ENCODE results near the gene ADAMTS2.

ADAMTS2 gene

DNA sequence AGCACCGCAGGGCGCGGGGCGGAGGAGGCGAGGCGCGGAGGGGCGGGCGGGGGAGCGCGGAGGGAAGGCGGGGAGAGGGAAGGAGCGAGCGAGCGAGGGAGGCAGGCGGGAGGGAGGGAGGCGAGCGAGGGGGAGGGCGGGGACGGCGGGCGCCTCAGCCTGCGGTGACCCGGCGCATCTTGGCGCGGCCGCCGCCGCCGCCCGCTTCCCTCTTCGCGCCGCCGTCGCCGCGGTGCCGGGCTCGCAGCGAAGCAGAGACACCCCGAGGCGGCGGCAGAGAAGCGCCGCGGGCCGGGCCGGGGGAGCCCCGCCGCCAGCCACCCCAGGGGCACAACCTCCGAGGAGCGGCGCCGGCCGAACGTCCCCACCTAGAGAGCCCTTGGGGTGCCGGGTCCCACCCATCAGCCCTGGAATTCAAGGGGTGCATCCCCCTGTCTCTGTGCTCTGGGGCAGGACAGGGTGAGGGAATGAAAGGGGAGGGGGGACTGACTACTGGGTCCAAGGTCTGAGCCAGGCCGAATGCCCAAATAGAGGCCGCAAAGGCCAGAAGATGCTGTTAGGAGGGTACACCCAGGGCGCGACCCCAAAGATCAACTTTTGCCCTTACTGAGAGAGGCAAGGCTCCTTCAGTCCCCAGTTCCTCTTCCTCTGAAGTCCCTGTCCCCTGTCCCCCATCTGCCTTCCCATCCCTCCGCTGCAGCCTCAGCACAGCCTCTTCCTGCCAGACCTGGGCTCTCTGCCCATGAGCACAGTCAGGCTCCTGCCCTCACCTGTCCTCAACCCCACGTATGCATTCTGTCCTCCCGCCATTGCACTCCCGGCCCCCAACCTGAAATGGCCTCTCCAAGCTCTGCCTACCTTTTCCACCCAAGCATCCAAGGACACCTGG, at the start of gene ADAMTS2:
ADAMTS2 (minus strand) TSS at position 29 of the 889 bp plus-strand sequence. CDS start 133 bp downstream, outside the sequence.
- DNase-seq (ENCODE audit: extremely low read depth, low read depth): no peak
- TF ChIP-seq, protein P1, sequence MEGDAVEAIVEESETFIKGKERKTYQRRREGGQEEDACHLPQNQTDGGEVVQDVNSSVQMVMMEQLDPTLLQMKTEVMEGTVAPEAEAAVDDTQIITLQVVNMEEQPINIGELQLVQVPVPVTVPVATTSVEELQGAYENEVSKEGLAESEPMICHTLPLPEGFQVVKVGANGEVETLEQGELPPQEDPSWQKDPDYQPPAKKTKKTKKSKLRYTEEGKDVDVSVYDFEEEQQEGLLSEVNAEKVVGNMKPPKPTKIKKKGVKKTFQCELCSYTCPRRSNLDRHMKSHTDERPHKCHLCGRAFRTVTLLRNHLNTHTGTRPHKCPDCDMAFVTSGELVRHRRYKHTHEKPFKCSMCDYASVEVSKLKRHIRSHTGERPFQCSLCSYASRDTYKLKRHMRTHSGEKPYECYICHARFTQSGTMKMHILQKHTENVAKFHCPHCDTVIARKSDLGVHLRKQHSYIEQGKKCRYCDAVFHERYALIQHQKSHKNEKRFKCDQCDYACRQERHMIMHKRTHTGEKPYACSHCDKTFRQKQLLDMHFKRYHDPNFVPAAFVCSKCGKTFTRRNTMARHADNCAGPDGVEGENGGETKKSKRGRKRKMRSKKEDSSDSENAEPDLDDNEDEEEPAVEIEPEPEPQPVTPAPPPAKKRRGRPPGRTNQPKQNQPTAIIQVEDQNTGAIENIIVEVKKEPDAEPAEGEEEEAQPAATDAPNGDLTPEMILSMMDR (IDR thresholded peaks at IDR 0.05; ENCODE audit: low read depth, low read length): no peak

DNA sequence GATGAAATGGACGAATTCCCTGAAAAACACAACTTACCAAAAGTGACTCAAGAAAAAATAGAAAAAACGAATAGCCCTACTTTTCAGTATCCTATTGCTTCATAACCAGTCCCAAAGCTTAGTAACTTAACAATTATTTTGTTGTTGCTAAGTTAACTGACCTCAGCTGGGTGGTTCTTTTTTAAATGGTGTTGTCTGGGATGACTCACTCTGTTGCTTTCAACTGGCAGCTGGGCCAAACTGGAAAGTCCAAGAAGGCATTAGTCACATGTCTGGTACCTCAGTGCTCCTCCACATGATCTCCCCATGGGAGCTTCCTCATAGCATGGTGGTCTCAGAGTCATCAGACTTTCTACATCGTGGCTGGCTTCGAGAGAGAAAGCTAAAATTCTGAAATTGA, 47.8 kb upstream of the ADAMTS2 start:
- no peak for DNase-seq (ENCODE audit: extremely low read depth, low read depth)
- TF ChIP-seq, protein P1 (IDR thresholded peaks at IDR 0.05; ENCODE audit: low read depth, low read length): no peak

DNA sequence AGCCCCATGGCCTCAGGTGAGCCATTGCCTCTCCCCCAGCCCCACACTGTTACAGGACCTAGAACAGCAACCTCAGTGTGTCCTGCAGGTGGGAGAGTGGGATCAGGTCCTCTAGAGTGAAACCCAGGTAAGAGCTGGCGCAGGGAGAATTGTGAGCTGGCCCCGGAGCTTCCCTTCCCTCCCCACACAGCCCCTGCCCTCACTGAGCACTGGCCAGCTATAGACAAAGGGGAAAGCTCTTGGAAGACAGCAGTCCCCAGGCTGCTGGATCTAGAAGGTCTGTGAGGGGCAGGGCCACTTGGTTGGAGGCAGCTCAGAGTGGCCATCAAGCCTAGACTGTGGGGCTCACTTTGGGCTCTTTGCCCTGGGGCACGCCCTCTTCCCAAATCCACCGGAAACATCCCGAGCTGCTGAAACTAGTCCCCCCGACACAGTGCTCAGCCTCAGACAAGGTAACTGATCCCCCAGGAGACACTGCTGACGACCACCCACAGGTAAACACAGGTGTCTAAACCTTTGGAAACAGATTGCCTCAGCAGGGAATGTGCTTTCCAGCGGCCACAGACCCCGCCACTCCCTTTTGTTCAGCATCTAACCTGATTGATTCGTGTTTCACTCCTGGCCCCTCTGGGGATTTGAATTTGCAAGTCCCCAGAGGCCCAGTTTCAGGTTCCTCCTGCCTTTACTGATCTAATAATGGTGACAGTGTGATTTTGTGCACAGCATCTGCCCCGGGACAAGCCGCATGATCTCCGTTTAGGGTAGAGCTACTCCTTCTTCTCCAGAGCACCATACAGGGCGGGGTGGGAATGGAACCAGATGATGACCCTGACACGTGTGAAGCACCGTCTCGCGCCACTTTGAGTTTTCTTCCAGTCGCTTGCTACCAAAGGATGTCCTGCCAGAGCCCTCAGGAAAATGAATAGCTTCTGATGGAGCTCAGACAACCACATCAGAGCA, 42.2 kb upstream of the ADAMTS2 start:
- TF ChIP-seq, protein P1 (IDR thresholded peaks at IDR 0.05; ENCODE audit: low read depth, low read length): no peak
- no peak for DNase-seq (ENCODE audit: extremely low read depth, low read depth)

DNA sequence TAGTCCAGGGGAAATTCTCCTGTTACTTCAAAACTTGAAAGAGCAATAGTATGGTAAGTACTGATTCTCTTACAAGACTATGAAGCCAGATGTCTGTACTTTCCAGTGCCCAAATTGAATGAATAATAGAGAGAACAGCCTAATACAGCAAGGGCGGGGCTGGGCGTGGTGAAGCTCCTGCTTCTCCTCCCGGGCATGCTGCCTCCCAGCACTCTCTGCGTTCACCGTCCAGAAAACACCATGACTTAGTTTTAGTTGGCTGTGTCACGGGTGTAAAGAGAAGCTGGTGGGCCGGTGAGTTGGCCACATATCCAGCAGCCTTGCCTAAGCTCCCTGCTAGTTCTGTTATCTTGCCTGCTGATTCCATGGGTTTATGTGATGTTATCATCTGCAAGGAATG, 40.7 kb upstream of the ADAMTS2 start:
- DNase-seq (ENCODE audit: extremely low read depth, low read depth): no peak
- TF ChIP-seq, protein P1 (IDR thresholded peaks at IDR 0.05; ENCODE audit: low read depth, low read length): no peak

DNA sequence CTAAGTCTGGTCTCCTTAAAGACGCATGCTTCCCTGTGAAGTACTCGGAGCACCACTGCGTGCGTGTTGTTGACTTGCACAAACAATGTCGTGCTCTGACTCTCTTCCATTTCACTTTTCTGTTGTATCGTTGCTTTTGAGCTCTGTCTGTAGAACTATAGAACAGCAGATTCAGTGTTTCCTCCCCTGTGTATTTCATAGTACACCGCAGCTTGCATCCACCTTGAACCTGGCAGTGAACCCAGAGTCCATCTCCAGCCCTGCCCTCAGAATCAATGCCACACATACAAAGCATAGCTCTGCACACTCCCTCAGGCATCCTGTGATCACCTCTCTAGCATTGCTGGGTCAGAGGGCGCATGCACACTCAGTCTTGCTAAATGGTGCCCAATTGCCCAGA, 37.2 kb upstream of the ADAMTS2 start:
- DNase-seq (ENCODE audit: extremely low read depth, low read depth): no peak
- TF ChIP-seq, protein P1 (IDR thresholded peaks at IDR 0.05; ENCODE audit: low read depth, low read length): no peak

DNA sequence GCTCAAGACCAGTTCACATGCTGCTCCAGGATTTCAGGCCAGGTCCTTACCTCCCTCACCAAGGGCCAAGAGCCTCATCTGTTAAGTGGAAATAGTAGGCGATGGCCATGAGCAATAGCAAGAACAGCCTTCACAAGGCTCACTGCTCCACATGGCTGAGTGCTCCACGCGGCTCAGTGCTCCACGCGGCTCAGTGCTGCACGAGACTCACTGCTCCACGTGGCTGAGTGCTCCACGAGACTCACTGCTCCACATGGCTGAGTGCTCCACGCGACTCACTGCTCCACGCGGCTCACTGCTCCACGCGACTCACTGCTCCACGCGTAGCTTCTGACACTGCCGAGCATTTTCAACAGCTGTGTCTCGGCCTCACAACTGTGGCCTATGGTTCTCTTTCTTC, 36.4 kb upstream of the ADAMTS2 start:
- TF ChIP-seq, protein P1 (IDR thresholded peaks at IDR 0.05; ENCODE audit: low read depth, low read length): no peak
- no peak for DNase-seq (ENCODE audit: extremely low read depth, low read depth)
